ENCODE results near the gene SIRPG. TPM values are rescaled to one million over a fixed set of nuclear protein-coding genes. Genes with fewer than 3 reads are reported as not detected.

SIRPG gene
- total and polyA plus RNA-seq, 10 of the 15 experiments (the other 5 are each of a cell fraction or from before 2014, with no cell fraction given): 1.1 to 13.0 (median 4.1) TPM

GRCh38 chr20:1651268-1652058 is 6.1 kb downstream of the SIRPG start (continued):
- TF ChIP-seq RAD51 (IDR thresholded peaks at IDR 0.05): no peak
- no peak for TF ChIP-seq E2F4 (IDR thresholded peaks at IDR 0.05; ENCODE audit: low read depth, low read length)
- no peak for TF ChIP-seq ZNF687 (IDR thresholded peaks at IDR 0.05)
- no peak for TF ChIP-seq ATF3 (IDR thresholded peaks at IDR 0.05; ENCODE audit: borderline replicate concordance, extremely low read depth, low read depth, low read length)

GRCh38 chr20:1648101-1648500 is 9.5 kb downstream of the SIRPG start:
- RAD21 ChIA-PET (ENCODE audit: unreplicated experiment): no interaction called here
- SMC1A ChIA-PET (ENCODE audit: uncharacterized antibody, unreplicated experiment): interaction anchor here (0.9 to 2.7 kb wide), 3 partner anchors 11 to 92 kb away, joined by 3 to 7 read pairs (median 4); no protein-coding TSS in a partner anchor
- H3K4me1 ChIP-seq (ENCODE audit: control insufficient read depth, insufficient read depth, low read length): no peaks in the 10 kb centered on the region; the same call in 1 of the 2 replicates
- no peaks in the 10 kb centered on the region for H3K36me3 ChIP-seq (ENCODE audit: control insufficient read depth in 2 of 2, insufficient read depth in 2 of 2, low read length in 1 of 2)
- no peaks in the 10 kb centered on the region for H3K9me3 ChIP-seq (replicated peaks; ENCODE audit: control insufficient read depth, insufficient read depth, low read length)
- no peak overlapping the region for H3K4me2 ChIP-seq (ENCODE audit: control insufficient read depth, insufficient read depth)
- intact Hi-C loops (cut with micrococcal nuclease; ENCODE audit: unreplicated experiment): no loop called here
- WGBS (ENCODE audit: insufficient coverage, insufficient replicate concordance, low lambda C conversion rate, missing lambda C conversion rate): under 1% methylated on average over 5 of the region's 5 CpGs
- POLR2A ChIA-PET: no interaction called here
- in situ Hi-C loops (cut with MboI): no loop called here
- no TSS peak for BruUV-seq (replicated peaks)
- CTCF ChIA-PET: no interaction called here
- no peak overlapping the region for H3K4me3 ChIP-seq
- FAIRE-seq: no peak
- H3K27me3 ChIP-seq (replicated peaks in 1 of 2; ENCODE audit: control insufficient read depth in 2 of 2, insufficient read depth in 2 of 2, low read length in 1 of 2): no peaks in the 10 kb centered on the region
- no peak for DNase-seq (ENCODE audit: low read depth, low spot score)
- H2AFZ ChIP-seq (ENCODE audit: control insufficient read depth, low read depth, low read length): no peak overlapping the region
- ATAC-seq: peak; percentile 71
- H4K20me1 ChIP-seq (ENCODE audit: control insufficient read depth, insufficient read depth): no peaks in the 10 kb centered on the region
- TF ChIP-seq JUNB (IDR thresholded peaks at IDR 0.05) (peak; percentile 47; the same call in 1 of the 2 replicates), RUNX3 (IDR thresholded peaks at IDR 0.05; ENCODE audit: low read length) (peak; percentile 35; the same call in 1 of the 2 replicates), NR2C1 (IDR thresholded peaks at IDR 0.05) (no peak), CEBPB (IDR thresholded peaks at IDR 0.05; ENCODE audit: borderline replicate concordance in 1 of 2, low read depth in 2 of 2, low read length in 2 of 2) (no peak), BCLAF1 (IDR thresholded peaks at IDR 0.05) (no peak)
- H3K79me2 ChIP-seq (ENCODE audit: control insufficient read depth, insufficient read depth, low read length): no peaks in the 10 kb centered on the region
- H3K9ac ChIP-seq (ENCODE audit: control insufficient read depth, insufficient read depth, low read length): no peak overlapping the region
- H3K27ac ChIP-seq (ENCODE audit: control insufficient read depth, insufficient read depth): no peak overlapping the region

Data from GM12878 (cell line).